Suprapubic skin (tissue), 4 donors: ENCODE results near the gene SAMD4A. TPM values are rescaled to one million over a fixed set of nuclear protein-coding genes. Genes with fewer than 3 reads are reported as not detected.

Source experiments
- DNase-seq, 2 donors: peaks; one replicate each; pipeline ENCODE4 v3.0.0-alpha.2; 2019; ENCODE audit warnings: low spot score in 2 of 2
- H3K27ac ChIP-seq: fragments of 200-600 bp; sonication (generic); one replicate; pipeline ENCODE4 v1.5.1; 2019
- H3K27me3 ChIP-seq: fragments of 200-600 bp; sonication (generic); one replicate; pipeline ENCODE4 v1.5.1; 2019
- H3K36me3 ChIP-seq: fragments of 200-600 bp; sonication (generic); one replicate; pipeline ENCODE4 v1.5.1; 2019
- H3K4me1 ChIP-seq: fragments of 200-600 bp; sonication (generic); one replicate; pipeline ENCODE4 v1.5.1; 2019
- H3K4me3 ChIP-seq: fragments of 200-600 bp; sonication (generic); one replicate; pipeline ENCODE4 v1.5.1; 2019; ENCODE audit warnings: mild to moderate bottlenecking
- H3K9me3 ChIP-seq: fragments of 200-600 bp; sonication (generic); one replicate; pipeline ENCODE4 v1.5.1; 2019
- EP300 ChIP-seq: sonication (generic); formaldehyde crosslinking; IDR thresholded peaks from one replicate; pipeline ENCODE4 v1.6.1; 2017; ENCODE audit warnings: antibody characterized with exemption
- POLR2A ChIP-seq, 2 donors: fragments of 450-650 bp; IDR thresholded peaks; one replicate each; pipeline ENCODE4 v1.6.1; 2017; ENCODE audit warnings: antibody characterized with exemption in 2 of 2, mild to moderate bottlenecking in 2 of 2, moderate library complexity in 2 of 2
- POLR2AphosphoS5 ChIP-seq, 3 donors: sonication (generic); formaldehyde crosslinking; IDR thresholded peaks; one replicate each; pipeline ENCODE4 v1.6.1; 2017; ENCODE audit warnings: antibody characterized with exemption in 3 of 3
- WGBS: methylation state at CpG from one replicate; pipeline ENCODE4 v1.1.5; 2018; 5-methylcytosine and 5-hydroxymethylcytosine counted together
- total RNA-seq, 4 donors: library from RNA; depleted of rRNA; stranded (reverse); fragments of >200 nt; gene quantifications; one replicate each; pipeline ENCODE4 v1.1.0, GENCODE V29; 2016
- TF ChIP-seq, protein P1 (sequence below), 2 donors: fragments of 200-600 bp in 1 of 2; fragments of 450-650 bp in 1 of 2; sonication (generic) in 1 of 2; IDR thresholded peaks; one replicate each; pipeline ENCODE4 v1.5.1; 2016 to 2019; ENCODE audit warnings: antibody characterized with exemption in 2 of 2, mild to moderate bottlenecking in 1 of 2, moderate library complexity in 1 of 2

The SAMD4A gene, protein sequence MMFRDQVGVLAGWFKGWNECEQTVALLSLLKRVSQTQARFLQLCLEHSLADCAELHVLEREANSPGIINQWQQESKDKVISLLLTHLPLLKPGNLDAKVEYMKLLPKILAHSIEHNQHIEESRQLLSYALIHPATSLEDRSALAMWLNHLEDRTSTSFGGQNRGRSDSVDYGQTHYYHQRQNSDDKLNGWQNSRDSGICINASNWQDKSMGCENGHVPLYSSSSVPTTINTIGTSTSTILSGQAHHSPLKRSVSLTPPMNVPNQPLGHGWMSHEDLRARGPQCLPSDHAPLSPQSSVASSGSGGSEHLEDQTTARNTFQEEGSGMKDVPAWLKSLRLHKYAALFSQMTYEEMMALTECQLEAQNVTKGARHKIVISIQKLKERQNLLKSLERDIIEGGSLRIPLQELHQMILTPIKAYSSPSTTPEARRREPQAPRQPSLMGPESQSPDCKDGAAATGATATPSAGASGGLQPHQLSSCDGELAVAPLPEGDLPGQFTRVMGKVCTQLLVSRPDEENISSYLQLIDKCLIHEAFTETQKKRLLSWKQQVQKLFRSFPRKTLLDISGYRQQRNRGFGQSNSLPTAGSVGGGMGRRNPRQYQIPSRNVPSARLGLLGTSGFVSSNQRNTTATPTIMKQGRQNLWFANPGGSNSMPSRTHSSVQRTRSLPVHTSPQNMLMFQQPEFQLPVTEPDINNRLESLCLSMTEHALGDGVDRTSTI
- 10 to 100 TPM in 2 of 4 donors, 1 to 10 TPM in 2; 7.7 to 26.6 (median 9.7) TPM for total RNA-seq

DNA sequence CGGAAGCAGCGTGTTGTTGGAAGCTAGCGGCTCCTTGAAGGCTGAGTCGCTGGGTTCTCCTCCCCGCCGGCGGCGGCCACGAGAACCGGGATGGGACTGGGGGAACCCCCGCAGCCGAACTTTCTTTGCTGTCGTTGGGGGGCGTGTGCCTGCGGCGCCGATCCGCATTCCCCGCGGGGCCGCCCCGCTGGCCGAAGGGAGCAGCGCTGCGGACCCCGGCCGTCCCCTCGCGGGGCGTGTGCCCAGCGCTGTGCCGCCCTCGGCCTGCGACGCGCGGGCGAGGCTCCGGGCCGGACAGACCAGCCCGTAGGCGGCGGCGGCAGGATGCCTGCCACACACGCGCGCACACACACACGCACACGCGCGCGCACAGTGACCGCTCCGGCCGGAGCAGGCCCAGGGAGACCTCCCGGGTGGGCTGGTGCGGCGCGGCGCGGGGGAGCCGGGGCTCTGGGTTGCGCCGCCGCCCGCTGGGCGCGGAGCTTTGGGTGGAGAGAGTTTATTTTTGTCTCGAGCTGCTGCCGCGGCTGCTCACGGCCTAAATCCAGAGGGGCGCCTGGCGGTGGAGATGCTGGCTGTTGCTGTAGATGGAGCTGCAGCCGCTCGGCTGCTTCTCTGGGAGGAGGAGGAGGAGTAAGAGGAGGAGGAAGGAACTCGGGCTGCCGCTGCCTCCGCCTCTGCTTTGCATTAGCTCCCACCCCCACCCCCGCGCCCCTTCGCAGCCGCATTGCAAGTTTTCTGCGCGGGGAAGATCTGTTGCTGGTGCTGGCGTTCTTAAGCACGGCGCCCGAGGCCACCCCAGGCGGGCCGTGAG, at the start of gene SAMD4A:
SAMD4A (plus strand) TSS at position 719 of the 814 bp plus-strand sequence. CDS start 789 bp downstream, outside the sequence.
- Histone ChIP-seq H3K36me3 (no peaks in the 10 kb centered on the region), H3K4me3 (peak within 1 kb of the TSS; percentile 93), H3K27ac (peak within 1 kb of the TSS; percentile 97), H3K27me3 (no peaks in the 10 kb centered on the region), H3K4me1 (peaks cover 52% of the 10 kb centered on the region), H3K9me3 (no peaks in the 10 kb centered on the region)
- TF ChIP-seq POLR2AphosphoS5 (IDR thresholded peaks at IDR 0.05) = no peak
- no peak for TF ChIP-seq EP300
- TF ChIP-seq, protein P1, sequence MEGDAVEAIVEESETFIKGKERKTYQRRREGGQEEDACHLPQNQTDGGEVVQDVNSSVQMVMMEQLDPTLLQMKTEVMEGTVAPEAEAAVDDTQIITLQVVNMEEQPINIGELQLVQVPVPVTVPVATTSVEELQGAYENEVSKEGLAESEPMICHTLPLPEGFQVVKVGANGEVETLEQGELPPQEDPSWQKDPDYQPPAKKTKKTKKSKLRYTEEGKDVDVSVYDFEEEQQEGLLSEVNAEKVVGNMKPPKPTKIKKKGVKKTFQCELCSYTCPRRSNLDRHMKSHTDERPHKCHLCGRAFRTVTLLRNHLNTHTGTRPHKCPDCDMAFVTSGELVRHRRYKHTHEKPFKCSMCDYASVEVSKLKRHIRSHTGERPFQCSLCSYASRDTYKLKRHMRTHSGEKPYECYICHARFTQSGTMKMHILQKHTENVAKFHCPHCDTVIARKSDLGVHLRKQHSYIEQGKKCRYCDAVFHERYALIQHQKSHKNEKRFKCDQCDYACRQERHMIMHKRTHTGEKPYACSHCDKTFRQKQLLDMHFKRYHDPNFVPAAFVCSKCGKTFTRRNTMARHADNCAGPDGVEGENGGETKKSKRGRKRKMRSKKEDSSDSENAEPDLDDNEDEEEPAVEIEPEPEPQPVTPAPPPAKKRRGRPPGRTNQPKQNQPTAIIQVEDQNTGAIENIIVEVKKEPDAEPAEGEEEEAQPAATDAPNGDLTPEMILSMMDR (IDR thresholded peaks at IDR 0.05) = peak in 1 of 2 donors; percentile 8
- under 1% methylated on average over 46 of the region's 91 CpGs for WGBS
- DNase-seq = peak; percentile 80 to 86

DNA sequence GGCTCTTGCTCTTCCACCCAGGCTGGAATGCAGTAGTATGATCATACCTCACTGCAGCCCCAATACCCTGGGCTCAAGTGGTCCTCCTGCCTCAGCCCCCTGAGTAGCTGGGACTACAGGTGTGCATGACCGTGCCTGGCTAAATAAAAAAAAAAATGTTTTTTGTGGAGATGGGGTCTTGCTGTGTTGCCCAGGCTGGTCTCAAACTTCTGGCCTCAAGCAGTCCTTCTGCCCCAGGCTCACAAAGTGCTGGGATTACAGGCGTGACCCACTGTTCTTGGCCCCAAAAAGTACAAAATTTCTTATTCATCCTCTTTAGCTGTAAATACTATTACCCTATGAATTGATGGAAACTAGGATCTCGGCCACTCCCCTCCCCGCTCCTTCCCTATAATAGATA, 42.5 kb upstream of the SAMD4A start:
- Histone ChIP-seq H3K27ac (no peak overlapping the region), H3K4me3 (no peak overlapping the region), H3K36me3 (peaks cover 29% of the 10 kb centered on the region), H3K4me1 (no peaks in the 10 kb centered on the region), H3K27me3 (no peaks in the 10 kb centered on the region), H3K9me3 (no peaks in the 10 kb centered on the region)
- WGBS = 98% methylated on average over 4 of the region's 4 CpGs
- no peak for DNase-seq
- TF ChIP-seq, protein P1 (IDR thresholded peaks at IDR 0.05) = no peak
- TF ChIP-seq EP300 = no peak
- TF ChIP-seq POLR2A (IDR thresholded peaks at IDR 0.05) = no peak
- no peak for TF ChIP-seq POLR2AphosphoS5 (IDR thresholded peaks at IDR 0.05)

DNA sequence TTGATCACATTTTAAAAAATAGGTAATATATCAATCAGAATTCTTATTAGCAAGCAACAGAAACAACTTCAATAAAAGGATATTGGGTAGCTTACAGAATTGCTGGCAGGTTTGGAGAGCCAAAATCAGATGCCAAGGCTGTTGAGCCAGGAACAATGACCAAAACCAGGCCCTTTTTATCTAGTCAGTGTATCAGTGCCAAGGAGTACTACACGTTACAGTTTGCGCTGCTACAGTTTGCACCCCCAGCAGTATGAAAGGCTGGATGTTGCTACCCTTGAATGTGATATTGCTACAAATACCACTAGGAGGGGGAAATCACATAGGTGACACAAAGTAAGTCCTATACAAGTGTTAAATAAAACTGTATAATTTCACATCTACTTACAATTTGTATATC, 38.0 kb upstream of the SAMD4A start:
- no peaks in the 10 kb centered on the region for H3K27me3 ChIP-seq
- no peak for DNase-seq
- no peaks in the 10 kb centered on the region for H3K4me1 ChIP-seq
- no peak overlapping the region for H3K27ac ChIP-seq
- 81% methylated on average over 2 of the region's 2 CpGs for WGBS
- H3K4me3 ChIP-seq = no peak overlapping the region
- TF ChIP-seq POLR2A (IDR thresholded peaks at IDR 0.05) (no peak), EP300 (no peak), POLR2AphosphoS5 (IDR thresholded peaks at IDR 0.05) (no peak)
- TF ChIP-seq, protein P1 (IDR thresholded peaks at IDR 0.05) = no peak
- H3K36me3 ChIP-seq = peaks cover 16% of the 10 kb centered on the region
- no peaks in the 10 kb centered on the region for H3K9me3 ChIP-seq

DNA sequence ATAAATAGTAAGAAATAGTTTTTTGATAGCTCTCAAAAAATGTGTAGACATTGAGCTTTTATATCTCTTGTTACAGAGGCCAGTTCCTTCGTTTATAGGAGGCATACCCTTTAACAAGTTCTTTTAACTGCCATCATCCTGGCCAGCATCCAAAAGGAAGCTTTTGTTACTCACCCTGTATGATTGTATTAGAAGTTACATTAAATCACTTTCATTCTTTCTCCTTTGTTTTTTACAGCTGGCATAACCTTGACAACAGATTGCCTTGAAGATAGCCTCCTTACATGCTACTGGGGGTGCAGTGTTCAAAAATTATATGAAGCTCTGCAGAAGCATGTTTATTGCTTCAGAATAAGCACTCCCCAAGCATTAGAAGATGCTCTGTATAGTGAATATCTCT, 37.1 kb upstream of the SAMD4A start:
- Histone ChIP-seq H3K27ac (no peak overlapping the region), H3K36me3 (peaks cover 8% of the 10 kb centered on the region), H3K4me3 (no peak overlapping the region), H3K27me3 (no peaks in the 10 kb centered on the region), H3K4me1 (no peaks in the 10 kb centered on the region), H3K9me3 (no peaks in the 10 kb centered on the region)
- TF ChIP-seq POLR2AphosphoS5 (IDR thresholded peaks at IDR 0.05) (no peak), EP300 (no peak), POLR2A (IDR thresholded peaks at IDR 0.05) (no peak)
- TF ChIP-seq, protein P1 (IDR thresholded peaks at IDR 0.05) = no peak
- DNase-seq = no peak
- WGBS = 61% methylated on average over 1 of the region's 1 CpG
